Fibroblast of peridontal ligament (primary cell): ENCODE measurements around the gene LMO7.
"Not testable (repeated sequence)": the region's sequence is repeated elsewhere in the genome, so short reads cannot be mapped to it uniquely, and the experiment has no call there.

Experiments
- DNase-seq: peaks from one replicate; pipeline ENCODE4 v3.0.0-alpha.2; 2010; ENCODE audit errors: extremely low read depth

Gene LMO7

DNA sequence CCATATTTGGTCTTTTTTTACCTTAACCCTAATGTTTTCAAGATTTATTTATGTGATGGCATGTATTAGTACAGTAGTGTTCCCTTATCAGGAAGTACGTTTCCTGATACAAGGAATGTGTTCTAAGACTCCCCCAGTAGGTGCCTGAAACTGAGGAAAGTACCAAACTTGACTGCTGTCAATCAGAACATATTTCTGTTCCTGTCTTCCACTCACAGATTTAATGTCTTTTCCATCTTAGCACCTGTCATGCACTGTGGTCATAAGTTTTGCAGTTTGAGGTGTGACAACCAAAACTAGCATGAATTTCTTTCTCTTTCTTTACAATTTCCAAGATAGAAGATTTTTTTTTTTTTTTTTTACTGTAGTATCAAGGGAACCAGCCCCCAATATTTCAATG lies 62.9 kb downstream of the LMO7 start:
- DNase-seq: no peak

DNA sequence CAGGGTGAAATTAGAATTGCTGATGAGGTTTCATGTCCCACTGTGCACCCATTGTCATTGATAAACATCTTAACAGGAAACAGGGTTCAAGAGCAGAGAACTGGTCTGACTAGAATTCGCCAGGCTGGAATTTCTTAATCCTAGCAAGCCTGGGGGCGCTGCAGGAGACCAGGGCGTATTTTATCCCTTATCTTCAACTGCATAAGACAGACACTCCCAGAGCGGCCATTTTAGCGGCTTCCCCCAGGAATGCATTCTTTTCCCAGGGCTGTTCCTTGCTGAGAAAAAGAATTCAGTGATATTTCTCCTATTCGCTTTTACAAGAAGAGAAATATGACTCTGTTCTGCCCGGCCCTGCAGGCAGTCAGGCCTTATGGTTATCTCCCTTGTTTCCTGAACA lies 63.6 kb downstream of the LMO7 start:
- not testable (repeated sequence) for DNase-seq

DNA sequence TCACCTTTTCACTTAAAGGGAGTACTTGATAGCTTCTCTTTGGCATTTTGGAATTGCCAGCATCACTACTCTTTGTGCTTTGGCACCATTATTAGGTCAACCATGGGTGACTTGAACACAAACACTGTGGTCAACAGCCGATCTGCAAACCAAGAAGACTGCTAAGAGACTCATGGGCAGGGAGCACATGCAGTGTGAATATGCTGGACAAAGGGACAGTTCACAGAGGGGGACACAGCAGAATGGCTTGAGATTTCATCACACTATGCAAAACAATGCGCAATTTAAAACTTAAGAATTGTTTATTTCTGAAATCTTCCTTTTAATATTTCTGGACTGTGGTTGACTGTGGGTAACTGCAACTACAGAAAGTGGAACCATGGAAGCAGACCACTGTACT lies 64.4 kb downstream of the LMO7 start:
- no peak for DNase-seq

DNA sequence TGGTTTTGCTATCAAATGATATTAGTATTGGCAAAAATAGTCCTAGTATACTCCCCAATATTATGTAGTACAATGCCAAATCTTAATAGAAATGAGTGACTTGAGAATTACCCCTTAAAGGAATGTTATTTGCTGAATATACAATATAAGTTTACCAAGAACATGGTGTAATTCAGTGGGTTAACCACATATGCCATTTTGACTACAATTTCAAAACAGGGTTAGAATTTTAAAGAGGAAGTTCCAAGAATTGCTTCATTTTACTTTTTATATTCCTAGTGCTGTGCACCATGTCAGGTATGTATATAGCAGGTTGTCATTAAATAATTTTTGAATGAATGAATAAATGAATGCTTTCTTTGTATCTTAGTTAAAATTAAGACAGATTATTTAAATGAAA lies 66.3 kb downstream of the LMO7 start:
- no peak for DNase-seq

DNA sequence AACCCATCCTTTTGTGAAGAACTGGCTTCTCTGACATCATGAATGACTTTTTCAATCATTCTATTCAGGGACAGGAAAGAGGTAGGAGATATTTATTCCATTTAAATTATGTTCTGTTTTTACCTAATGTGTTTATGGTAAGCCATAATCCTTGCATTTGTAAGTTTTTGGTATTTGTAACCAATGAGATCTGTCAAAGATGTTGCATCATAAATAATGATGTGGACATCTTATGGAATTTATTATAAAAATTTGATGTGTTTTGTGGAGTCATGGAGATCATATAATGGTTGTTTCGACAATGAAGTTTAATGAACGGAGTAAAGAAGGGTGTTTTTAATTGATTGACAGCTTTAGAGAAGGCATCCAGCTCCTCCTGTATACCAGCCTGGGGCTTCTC lies 67.6 kb downstream of the LMO7 start:
- no peak for DNase-seq

DNA sequence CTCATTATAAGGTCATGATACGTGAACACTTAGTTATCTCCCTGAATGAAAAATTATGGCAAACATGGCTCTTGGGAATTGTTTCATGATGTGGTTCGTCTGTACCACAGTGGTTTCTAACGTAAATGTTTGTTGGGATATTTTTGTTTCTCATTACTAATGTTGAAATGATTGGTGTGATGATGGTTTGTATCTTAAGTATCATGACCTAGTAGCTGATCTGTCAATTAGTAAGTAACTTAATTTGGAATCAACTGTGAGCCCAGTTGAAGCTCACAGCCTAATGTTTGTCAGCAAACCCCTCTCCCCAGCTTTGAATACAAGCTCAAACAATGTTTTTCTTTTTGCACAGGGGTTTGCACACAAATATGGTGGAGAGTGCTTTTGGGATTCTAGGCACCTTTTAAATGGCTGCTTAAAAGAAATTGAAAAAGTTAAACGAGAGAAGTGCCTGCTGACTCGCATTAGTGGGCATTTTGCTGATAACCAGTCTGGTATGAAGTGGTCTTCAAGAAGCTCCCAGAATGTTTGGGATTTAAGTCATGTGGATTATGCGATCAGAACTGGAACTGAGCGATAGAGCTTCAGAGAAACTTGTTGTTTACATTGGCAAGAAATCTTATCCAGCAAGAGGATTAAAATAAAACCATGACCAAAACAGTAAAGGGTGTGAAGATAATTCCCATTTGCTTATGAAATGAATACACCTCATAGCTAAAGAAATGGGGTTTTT lies 68.2 kb downstream of the LMO7 start:
- DNase-seq: peak; percentile 80

DNA sequence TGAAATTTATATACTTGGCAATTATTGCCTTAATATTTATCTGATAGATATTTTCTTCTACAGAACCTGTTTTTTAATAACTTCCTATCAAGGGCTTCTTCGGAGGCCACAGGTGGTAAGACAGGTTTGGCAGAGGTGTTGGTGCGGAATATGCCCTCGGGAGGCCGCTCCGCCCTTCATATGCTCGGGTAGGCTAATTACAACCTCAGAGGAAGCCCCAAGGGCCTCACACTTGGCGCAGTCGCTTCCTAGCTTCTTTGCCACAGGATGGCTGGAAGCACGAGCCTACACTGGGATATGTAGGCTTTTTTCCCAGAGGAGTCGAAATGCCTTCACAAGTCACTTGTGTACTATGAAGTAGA lies 68.8 kb downstream of the LMO7 start:
- no peak for DNase-seq

DNA sequence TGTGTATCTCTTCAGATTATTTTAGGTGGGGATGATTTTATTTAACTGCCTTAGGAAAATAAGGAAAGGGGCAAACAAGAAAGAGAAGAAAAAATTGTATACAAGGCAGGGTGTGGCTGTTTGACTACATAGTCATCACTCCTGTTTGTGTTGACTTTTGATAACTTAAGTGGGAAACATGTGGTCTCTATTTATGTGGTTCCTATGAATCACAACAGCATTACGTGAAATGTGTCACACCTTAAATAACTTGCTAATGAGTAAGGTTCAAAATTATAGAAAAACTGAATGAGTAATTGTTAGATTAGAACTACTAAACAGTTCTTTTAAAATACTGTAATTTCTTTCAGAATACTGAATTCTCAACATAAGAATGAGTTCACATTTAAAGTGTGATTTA lies 69.3 kb downstream of the LMO7 start:
- DNase-seq: peak; percentile 63

DNA sequence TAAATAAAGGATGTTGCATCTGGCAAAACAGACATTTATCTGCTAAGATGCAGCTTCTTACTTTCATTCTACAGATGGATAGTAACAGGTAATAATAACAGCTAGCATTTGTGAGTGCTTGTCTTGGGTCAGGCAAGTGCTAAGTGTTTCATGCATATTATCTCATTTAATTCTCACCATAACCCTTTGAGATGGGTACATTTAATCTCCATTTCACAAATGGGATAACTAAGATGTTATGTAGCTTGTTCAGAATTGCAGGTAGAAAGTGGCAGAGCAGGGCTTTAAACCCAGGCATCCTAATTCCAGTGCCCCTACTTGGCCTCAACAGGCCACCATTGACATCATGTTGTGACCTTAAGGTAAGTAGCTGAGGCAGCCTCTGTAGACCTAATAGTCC lies 69.8 kb downstream of the LMO7 start:
- DNase-seq: no peak

DNA sequence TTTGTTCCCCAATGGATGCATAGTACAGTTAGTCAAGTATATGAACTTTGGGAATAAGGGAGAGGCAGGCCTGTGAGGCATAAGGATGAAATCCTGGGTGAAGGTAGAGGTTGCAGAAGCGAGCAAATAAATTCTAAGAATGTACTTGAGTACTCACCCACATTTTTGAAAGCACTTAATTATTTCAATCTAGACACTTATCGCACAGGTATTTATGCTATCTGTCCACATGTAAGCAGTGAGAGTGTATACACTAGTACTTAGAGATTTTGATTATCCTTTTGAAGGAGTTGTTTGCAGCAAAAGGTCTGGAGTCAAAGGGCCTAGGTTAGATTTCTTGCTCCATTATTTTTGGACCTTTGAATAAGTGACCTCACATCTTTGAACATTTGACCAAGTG lies 77.7 kb downstream of the LMO7 start:
- DNase-seq: no peak

DNA sequence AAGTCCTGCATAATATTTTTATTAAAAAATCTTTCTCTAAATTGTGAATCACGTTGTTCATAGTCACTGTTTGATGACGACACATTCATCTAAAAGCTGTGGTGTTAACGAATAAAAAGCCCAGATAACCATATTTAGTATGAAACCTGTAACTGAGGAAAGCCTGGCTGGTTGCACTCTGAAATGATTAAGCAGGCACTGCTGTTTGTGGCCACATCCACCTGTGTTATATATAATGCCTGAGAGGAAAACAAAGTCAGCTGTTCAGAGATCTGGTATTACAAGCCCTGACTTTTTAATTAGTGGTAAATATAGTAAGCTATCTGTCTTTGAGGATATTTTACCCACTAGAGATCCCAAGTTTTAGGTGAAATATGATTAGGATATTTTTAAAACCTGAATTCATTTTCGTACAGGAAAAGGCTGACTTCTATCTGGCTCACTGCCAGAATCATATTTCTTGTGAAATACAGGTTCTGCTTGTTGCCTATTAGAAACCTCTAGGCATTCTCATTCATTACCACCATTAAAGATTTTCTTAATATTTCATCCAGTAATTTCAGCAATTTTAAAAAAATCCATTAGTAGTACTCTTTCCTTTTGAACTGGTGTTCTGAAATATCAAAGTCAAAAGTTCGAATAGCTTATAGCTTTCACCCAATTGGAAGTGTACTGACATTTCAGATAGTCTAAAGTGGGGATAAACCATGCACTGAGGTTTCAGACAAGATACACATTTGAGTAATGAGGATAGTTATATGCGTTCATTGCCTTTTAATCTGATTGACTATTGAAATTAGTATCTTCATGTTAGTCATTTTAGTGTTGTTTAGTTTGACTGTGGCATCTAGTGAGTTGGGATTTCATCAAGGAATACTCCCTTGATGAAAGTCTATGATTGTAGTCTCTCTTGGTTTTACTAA lies 79.7 kb downstream of the LMO7 start:
- no peak for DNase-seq

DNA sequence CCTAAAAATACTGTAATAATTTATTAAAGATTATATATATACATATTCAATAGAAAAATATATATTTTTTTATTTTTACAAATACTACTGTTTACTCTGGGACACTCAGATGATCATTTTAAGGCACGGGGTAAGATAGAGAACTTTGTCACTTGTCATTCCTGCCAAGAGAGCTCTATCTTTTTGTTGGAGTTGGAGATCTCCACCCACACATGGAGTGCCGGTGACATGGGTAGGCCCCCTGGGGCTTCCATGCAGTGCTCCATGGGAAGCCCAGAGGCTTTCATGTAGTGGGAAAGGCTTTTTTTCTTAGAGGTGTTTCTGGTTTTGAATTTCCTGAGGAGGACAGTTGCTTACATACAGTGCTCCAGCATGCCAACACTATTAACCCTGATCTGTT lies 81.4 kb downstream of the LMO7 start:
- no peak for DNase-seq

DNA sequence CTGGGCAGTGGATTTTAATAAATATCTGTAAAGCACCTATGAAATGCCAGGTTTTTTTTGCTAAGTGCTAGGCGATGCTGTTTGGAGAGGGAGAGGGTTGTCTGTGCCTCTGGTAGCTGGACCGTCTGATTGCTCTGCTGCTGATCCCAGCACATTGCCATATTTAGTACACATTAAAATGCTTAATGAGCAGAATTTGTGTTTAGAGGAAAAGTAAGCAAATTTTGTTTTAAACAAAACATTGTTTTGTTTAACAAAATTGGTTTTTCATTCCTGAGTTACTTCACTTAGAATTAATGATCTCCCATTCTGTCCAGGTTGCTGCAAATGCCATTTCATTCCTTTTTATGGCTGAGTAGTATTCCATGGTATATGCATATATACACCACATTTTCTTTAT lies 85.2 kb downstream of the LMO7 start:
- DNase-seq: no peak

DNA sequence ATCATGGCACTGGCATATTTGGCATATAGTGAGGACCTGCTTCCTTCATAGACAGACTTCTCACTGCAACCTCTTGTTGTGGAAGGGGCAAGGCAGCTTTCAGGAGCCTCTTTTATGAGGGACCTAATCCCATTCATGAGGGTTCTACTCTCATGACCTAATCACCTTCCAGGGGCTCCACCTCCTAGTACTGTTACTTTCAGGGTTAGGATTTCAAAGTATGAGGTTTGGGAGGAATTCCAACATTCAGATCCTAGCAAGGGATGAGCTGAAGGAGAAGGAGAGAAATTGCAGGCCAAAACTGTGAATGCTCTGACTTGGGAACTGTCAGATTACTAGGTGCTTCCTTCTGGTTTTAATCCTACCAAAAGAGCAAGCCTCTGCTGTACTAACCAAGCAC lies 87.8 kb downstream of the LMO7 start:
- no peak for DNase-seq

DNA sequence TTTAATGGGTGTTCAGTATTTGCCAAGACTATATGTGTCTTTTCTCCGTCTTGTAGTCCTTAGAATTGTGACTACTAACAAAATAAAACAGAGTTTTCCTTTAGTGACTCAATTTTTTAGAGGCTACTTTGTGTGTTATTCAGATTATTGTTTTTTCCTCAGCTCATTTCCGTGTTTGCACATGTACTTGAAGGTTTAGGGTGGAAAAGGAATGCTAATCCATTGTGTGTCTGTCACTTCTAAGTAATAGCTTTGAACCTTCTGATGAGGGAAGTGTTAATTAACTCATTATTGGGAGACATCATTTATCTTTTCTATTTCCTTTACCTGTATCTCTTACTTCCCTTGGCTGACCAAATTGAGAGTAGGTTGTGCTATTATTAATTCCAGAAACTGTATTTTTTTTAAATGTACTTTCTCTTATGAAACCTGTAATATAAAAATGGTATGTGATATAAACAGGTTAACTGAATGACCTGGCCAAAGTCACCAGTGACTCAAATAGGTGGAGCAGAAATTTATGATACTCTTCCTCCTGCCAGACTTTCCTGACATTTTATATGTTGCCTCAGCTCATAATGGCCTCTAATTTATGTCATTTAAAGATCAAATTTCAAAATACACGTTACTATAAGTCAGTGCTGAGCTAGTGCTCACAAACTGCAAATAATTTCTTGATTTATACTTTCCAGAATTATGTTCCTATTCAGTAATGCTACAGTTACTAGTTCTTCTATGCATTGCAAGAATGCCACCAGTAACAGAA lies 88.8 kb downstream of the LMO7 start:
- DNase-seq: no peak

DNA sequence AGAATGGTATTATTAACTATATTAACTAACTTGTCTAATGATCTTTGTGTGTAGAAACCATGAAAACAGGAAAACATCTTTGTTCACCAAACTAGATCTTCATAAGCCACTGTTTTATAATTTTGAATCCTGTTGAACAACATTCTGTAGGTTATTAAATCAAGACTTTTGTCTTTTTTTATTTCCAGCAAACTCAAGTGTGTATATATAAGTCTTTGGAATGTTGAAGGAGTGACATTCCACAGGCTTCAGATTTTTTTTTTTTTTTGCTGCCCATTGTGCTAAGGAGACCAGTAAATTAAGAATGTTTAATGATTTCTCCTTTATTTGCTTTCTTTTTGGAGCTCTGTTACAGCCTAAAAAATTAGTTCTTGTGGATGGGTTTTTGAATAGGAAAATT lies 89.6 kb downstream of the LMO7 start:
- DNase-seq: no peak

DNA sequence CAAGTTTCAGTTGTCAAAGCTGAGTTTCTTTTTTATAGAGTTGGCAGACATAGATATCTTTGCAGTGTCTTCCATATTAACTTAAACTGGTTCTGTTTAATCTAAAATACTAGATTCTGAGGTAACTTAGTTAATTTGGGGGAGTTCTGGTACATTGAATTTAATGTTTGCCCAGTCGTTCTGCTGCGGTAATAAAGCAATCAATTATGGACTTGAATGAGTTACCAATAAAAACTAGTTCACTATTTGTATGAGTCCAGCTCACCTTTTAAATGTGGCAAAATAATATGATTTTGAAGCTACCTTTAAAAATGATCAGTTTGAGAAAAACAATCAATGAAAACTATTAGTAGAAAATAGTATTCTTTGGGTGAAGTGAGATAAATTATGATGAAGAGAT lies 90.2 kb downstream of the LMO7 start:
- DNase-seq: no peak

DNA sequence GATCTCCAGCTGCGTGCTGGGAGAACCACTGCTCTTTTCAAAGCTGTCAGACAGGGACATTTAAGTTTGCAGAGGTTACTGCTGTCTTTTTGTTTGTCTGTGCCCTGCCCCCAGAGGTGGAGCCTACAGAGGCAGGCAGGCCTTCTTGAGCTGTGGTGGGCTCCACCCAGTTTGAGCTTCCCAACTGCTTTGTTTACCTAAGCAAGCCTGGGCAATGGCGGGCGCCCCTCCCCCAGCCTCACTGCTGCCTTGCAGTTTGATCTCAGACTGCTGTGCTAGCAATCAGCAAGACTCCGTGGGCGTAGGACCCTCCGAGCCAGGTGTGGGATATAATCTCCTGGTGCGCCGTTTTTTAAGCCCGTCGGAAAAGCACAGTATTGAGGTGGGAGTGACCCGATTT lies 97.0 kb downstream of the LMO7 start:
- not testable (repeated sequence) for DNase-seq

DNA sequence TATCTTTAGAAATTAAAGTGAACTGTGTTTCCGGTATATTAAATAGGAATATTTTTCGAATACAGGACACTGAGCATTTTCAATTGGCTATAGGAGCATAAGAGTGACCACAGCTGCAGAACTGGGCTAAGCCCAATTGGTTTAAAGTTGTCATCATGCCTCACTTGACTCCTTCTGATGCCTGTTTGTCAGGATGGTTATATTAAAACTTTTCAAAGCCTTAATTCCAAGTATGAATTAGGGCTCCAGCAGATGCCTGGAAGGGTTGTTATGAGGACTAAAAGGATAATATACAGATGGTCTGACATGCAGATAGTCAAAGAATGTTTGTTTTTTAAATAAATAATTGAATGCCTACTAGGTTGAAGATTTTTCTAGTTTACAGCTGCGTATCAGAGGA lies 100.0 kb downstream of the LMO7 start:
- no peak for DNase-seq

DNA sequence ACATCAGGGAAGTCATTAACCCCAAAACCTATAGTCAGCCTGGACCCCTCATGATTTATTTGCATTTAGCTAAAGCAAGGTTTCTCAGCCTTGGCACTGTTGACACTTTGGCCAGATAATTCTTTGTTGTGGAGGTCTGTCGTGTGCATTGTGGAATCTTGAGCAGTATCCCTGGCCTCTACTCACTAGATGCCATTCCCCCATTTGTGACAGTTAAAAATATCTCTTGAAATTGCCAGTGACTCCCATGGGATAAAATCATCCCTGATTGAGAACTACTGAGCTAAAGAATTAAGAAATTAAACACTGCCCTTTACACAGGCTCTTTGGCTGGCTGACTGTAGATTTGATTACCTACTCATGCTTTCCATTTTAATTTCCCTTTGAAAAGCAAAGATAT lies 102.7 kb downstream of the LMO7 start:
- DNase-seq: no peak

DNA sequence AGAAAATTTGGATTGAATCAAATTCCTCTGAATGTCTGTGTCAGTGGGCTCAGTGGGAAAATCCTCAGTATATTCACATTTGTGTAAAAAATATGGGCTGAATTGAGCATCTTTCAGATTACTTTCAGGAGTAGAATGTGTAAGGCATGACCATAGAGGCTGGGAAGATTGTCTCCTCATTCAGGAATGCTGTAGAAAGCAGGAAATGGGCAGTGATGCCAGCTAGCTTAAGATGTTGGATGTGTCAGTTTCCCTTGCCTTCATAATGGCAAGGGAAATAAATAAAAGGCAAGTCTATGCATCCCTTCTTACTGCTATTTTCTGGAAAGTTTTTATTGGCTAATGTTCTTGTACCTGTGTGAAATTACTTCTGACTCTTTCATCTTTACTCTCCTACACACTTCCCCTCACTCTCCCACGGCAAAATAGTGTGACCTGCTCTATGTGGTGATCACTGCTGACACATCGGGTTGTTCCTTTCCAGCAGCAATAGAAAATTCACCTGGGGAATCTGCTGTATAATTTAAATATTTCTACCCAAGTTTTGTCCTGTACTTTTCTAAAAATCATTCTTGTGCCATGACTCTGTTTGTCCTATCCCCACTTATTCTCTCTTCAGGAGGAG lies 103.2 kb downstream of the LMO7 start:
- DNase-seq: peak; percentile 48

DNA sequence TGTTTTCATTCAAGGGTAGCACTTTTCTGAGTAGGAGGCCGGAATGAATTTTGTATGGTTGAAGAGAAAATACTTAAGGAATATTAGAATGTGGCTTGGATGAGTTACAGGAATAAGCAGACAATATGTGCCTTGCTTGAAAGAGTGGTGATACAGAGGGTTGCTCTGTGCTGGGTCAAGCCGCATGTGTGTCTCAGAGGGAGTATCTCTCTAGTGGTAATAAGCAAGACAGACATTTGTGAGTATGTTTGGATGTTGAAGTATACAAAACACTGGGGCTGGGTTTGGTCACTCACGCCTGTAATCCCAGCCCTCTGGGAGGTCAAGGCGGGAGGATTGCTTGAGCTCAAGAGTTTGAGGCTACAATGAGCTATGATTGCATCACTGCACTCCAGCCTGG lies 103.9 kb downstream of the LMO7 start:
- DNase-seq: peak; percentile 77
